Measurements from ENCODE around the gene TBC1D2B. TPM values are rescaled to one million over a fixed set of nuclear protein-coding genes. Genes with fewer than 3 reads are reported as not detected.

TBC1D2B gene
- total and polyA plus RNA-seq, 2 of the 4 experiments (the other 2 are of a cell fraction), result 17.7 to 28.3 TPM

DNA sequence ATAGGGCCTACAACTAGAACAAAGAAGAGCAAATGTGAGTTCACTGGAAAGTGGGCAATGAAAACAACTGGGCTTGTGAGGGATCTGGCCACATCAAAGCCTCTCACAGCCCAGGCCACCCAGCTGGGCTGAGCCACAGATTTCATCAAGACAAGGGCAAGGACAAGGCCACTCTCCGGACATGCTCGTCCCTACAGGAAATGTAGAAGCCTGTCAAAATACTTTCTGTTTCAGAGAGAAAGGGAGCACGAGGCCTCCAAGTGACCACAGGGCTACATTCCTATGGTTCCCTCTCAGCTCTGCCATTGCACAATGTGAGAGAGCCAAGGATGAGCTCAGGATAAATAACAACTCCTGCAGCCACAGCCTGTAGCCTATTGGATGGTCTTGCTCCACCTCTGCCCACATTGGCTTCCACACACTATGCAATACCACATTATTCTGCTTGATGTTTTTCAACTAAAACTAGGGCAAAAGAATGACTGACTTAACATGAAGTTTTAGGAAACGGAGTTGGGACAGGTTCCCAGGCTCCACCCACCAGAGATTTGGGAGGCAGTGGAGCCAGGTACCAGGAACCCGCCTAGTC is 12.1 kb downstream of the TBC1D2B start:
- Histone ChIP-seq H2AK9ac (replicated peaks; ENCODE audit: low read depth, low read length, poor library complexity) (peak overlapping the region; percentile 84), H2BK20ac (ENCODE audit: low read depth, low read length) (peak overlapping the region; percentile 86), H3K23ac (ENCODE audit: low read depth, low read length) (peak overlapping the region; percentile 74; the same call in 1 of the 2 replicates), H2AK5ac (ENCODE audit: low read depth, low read length) (peak overlapping the region; percentile 61; the same call in 1 of the 2 replicates), H3K9me1 (ENCODE audit: insufficient read depth, low read length) (peaks cover 47% of the 10 kb centered on the region), H3K36me3 (ENCODE audit: control insufficient read depth, insufficient read depth, low read length) (no peaks in the 10 kb centered on the region), H3K4ac (ENCODE audit: low read depth, low read length) (peak overlapping the region; percentile 89), H3K4me1 (ENCODE audit: control insufficient read depth, insufficient read depth, low read length) (peaks cover 51% of the 10 kb centered on the region), H2AFZ (replicated peaks; ENCODE audit: low read length, poor library complexity) (peak overlapping the region; percentile 36), H3K79me1 (ENCODE audit: low read depth in 1 of 2, low read length in 2 of 2) (peaks cover 32 to 81% of the 10 kb centered on the region in 2 experiments), H3K9ac (ENCODE audit: low read depth, low read length) (peak overlapping the region; percentile 68), H2BK5ac (ENCODE audit: low read depth, low read length, poor library complexity, severe bottlenecking) (peak overlapping the region; percentile 90), H2BK15ac (ENCODE audit: low read depth, low read length) (no peak overlapping the region; the same call in 2 of the 3 replicates), H4K8ac (ENCODE audit: low read depth in 2 of 2, low read length in 2 of 2) (peak overlapping the region; percentile 11 to 85; a peak in 2 of 4 replicates), H4K5ac (ENCODE audit: low read depth, low read length) (peak overlapping the region; percentile 66), H3K18ac (ENCODE audit: low read depth, low read length) (peak overlapping the region; percentile 90), H4K91ac (ENCODE audit: insufficient read depth, low read depth, low read length) (peak overlapping the region; percentile 81), H4K20me1 (ENCODE audit: insufficient read depth, low read length) (peaks cover 65% of the 10 kb centered on the region), H3K9me3 (ENCODE audit: control insufficient read depth, insufficient read depth, low read length) (no peaks in the 10 kb centered on the region), H3K4me3 (ENCODE audit: insufficient read depth, low read depth, low read length) (peak overlapping the region; percentile 8; the same call in 1 of the 2 replicates), H3K27me3 (ENCODE audit: control insufficient read depth, insufficient read depth, low read length) (no peaks in the 10 kb centered on the region), H3K4me2 (ENCODE audit: low read depth, low read length) (peak overlapping the region; percentile 82), H3K27ac (ENCODE audit: insufficient read depth, low read length) (peak overlapping the region; percentile 95), H3K56ac (ENCODE audit: extremely low read depth, insufficient read depth, low read length) (peak overlapping the region; percentile 75; the same call in 1 of the 2 replicates), H3K14ac (replicated peaks; ENCODE audit: low read depth, low read length) (peak overlapping the region; percentile 88), H2BK120ac (ENCODE audit: low read depth, low read length) (peak overlapping the region; percentile 81)
- peak; percentile 99 for DNase-seq
- ChIA-PET CTCF (interaction anchor here (0.6 kb wide), 1 partner anchor 1880 kb away, joined by 3 read pairs; no protein-coding TSS in a partner anchor), POLR2A (ENCODE audit: unreplicated experiment) (no interaction called here)
- dilution Hi-C loops (cut with HindIII; ENCODE audit: low sequenced_read_pairs, unreplicated experiment) (no loop called here), in situ Hi-C loops (cut with MboI; ENCODE audit: low sequenced_read_pairs) (no loop called here), intact Hi-C loops (cut with micrococcal nuclease) (loop anchor here (2.0 kb wide), 1 partner anchor 15 kb away; no protein-coding TSS in a partner anchor)
- 0% methylated on average over 3 of the region's 5 CpGs; no CpG with 5 or more reads in 1 of the 2 experiments for WGBS, 2 experiments (ENCODE audit: extremely low coverage in 2 of 2, insufficient read length in 1 of 2)
- TF ChIP-seq MAZ (IDR thresholded peaks at IDR 0.05; ENCODE audit: borderline replicate concordance, low read depth, low read length) (peak; percentile 61; the same call in 1 of the 2 replicates), POLR2A (IDR thresholded peaks at IDR 0.05; ENCODE audit: low read depth, low read length) (peak; percentile 69), MXI1 (IDR thresholded peaks at IDR 0.05; ENCODE audit: borderline replicate concordance, low read depth, low read length) (peak; percentile 94), RCOR1 (IDR thresholded peaks at IDR 0.05; ENCODE audit: insufficient replicate concordance, low read length) (peak; percentile 79), NFE2L2 (IDR thresholded peaks at IDR 0.05; ENCODE audit: low read depth, low read length) (no peak), SMC3 (IDR thresholded peaks at IDR 0.05; ENCODE audit: low read depth, low read length) (no peak), BHLHE40 (IDR thresholded peaks at IDR 0.05; ENCODE audit: low read depth, low read length) (peak; percentile 75), RAD21 (IDR thresholded peaks at IDR 0.05; ENCODE audit: low read length) (no peak), CEBPB (IDR thresholded peaks at IDR 0.05; ENCODE audit: low read depth, low read length) (peak; percentile 100), MAFK (IDR thresholded peaks at IDR 0.05; ENCODE audit: low read depth, low read length) (0 out of 2 replicates have a peak, but pooled peaks have one; percentile 3)
- TF ChIP-seq, protein P1, sequence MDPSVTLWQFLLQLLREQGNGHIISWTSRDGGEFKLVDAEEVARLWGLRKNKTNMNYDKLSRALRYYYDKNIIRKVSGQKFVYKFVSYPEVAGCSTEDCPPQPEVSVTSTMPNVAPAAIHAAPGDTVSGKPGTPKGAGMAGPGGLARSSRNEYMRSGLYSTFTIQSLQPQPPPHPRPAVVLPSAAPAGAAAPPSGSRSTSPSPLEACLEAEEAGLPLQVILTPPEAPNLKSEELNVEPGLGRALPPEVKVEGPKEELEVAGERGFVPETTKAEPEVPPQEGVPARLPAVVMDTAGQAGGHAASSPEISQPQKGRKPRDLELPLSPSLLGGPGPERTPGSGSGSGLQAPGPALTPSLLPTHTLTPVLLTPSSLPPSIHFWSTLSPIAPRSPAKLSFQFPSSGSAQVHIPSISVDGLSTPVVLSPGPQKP (IDR thresholded peaks at IDR 0.05; ENCODE audit: borderline replicate concordance, low read depth, low read length), result no peak
- TF ChIP-seq, protein P2, sequence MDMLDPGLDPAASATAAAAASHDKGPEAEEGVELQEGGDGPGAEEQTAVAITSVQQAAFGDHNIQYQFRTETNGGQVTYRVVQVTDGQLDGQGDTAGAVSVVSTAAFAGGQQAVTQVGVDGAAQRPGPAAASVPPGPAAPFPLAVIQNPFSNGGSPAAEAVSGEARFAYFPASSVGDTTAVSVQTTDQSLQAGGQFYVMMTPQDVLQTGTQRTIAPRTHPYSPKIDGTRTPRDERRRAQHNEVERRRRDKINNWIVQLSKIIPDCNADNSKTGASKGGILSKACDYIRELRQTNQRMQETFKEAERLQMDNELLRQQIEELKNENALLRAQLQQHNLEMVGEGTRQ (IDR thresholded peaks at IDR 0.05; ENCODE audit: low read depth, low read length), result peak; percentile 66; the same call in 1 of the 2 replicates
- BruUV-seq (replicated peaks), result no TSS peak
- peak; percentile 84 for ATAC-seq (ENCODE audit: low read depth)

Data from IMR-90 (cell line).